MG63 (cell line): ENCODE data around the gene GCA. TPM values are rescaled to one million over a fixed set of nuclear protein-coding genes. Genes with fewer than 3 reads are reported as not detected.

ENCODE experiments used
- DNase-seq: peaks from one replicate; pipeline ENCODE4 v3.0.0-alpha.2; 2020
- H3K27me3 ChIP-seq: fragments of 250-450 bp; sonication (Bioruptor Pico); 2 replicates; pipeline ENCODE4 v1.5.1; 2020; ENCODE audit warnings: mild to moderate bottlenecking, moderate library complexity
- H3K36me3 ChIP-seq: fragments of 250-450 bp; sonication (Bioruptor Pico); 2 replicates; pipeline ENCODE4 v1.5.1; 2020; ENCODE audit warnings: mild to moderate bottlenecking, moderate library complexity
- H3K4me3 ChIP-seq: fragments of 250-450 bp; sonication (Bioruptor Pico); 2 replicates; pipeline ENCODE4 v1.5.1; 2020; ENCODE audit warnings: mild to moderate bottlenecking, moderate library complexity
- H3K9me3 ChIP-seq: fragments of 250-450 bp; sonication (Bioruptor Pico); 2 replicates; pipeline ENCODE4 v1.5.1; 2020; ENCODE audit warnings: mild to moderate bottlenecking, moderate library complexity
- total RNA-seq: library from RNA; depleted of rRNA; stranded (reverse); fragments of >200 nt; shearing (Covaris generic); gene quantifications from 2 replicates; pipeline ENCODE4 v1.2.3, GENCODE V29; 2014; ENCODE audit warnings: low replicate concordance; rRNA removed

GCA gene
- total RNA-seq, 1 experiment from 2014 or later: 3.3 TPM

- no peaks in the 10 kb centered on the region for H3K9me3 ChIP-seq
- no peaks in the 10 kb centered on the region for H3K27me3 ChIP-seq
- no peak for DNase-seq
- no peak overlapping the region for H3K4me3 ChIP-seq
- no peaks in the 10 kb centered on the region for H3K36me3 ChIP-seq
Observed at GRCh38 chr2:162379719-162380580, 36.0 kb downstream of the GCA start.

GRCh38 chr2:162381851-162382250 is 37.9 kb downstream of the GCA start:
- Histone ChIP-seq H3K4me3 (no peak overlapping the region), H3K27me3 (no peaks in the 10 kb centered on the region), H3K9me3 (no peaks in the 10 kb centered on the region), H3K36me3 (no peaks in the 10 kb centered on the region)
- no peak for DNase-seq

GRCh38 chr2:162382278-162382677 is 38.3 kb downstream of the GCA start:
- H3K27me3 ChIP-seq: no peaks in the 10 kb centered on the region
- H3K9me3 ChIP-seq: no peaks in the 10 kb centered on the region
- DNase-seq: no peak
- no peak overlapping the region for H3K4me3 ChIP-seq
- H3K36me3 ChIP-seq: no peaks in the 10 kb centered on the region

GRCh38 chr2:162385536-162385935 is 41.6 kb downstream of the GCA start:
- Histone ChIP-seq H3K27me3 (no peaks in the 10 kb centered on the region), H3K9me3 (no peaks in the 10 kb centered on the region), H3K36me3 (no peaks in the 10 kb centered on the region), H3K4me3 (no peak overlapping the region)
- DNase-seq: no peak

- no peak overlapping the region for H3K4me3 ChIP-seq
- H3K36me3 ChIP-seq: no peaks in the 10 kb centered on the region
- no peak for DNase-seq
- no peaks in the 10 kb centered on the region for H3K9me3 ChIP-seq
- H3K27me3 ChIP-seq: no peaks in the 10 kb centered on the region
Observed at GRCh38 chr2:162390801-162391200, 46.9 kb downstream of the GCA start.

- Histone ChIP-seq H3K36me3 (no peaks in the 10 kb centered on the region), H3K9me3 (no peaks in the 10 kb centered on the region), H3K27me3 (no peaks in the 10 kb centered on the region), H3K4me3 (no peak overlapping the region)
- DNase-seq: no peak
Observed at GRCh38 chr2:162400336-162400735, 56.4 kb downstream of the GCA start.

GRCh38 chr2:162401871-162402270 is 57.9 kb downstream of the GCA start:
- Histone ChIP-seq H3K9me3 (no peaks in the 10 kb centered on the region), H3K27me3 (no peaks in the 10 kb centered on the region), H3K36me3 (no peaks in the 10 kb centered on the region)

GRCh38 chr2:162403884-162404283 is 60.0 kb downstream of the GCA start:
- H3K4me3 ChIP-seq: no peak overlapping the region
- no peaks in the 10 kb centered on the region for H3K9me3 ChIP-seq
- no peaks in the 10 kb centered on the region for H3K27me3 ChIP-seq
- peak; percentile 49 for DNase-seq
- H3K36me3 ChIP-seq: no peaks in the 10 kb centered on the region

More at GRCh38 chr2:162401871-162402270, 57.9 kb downstream of the GCA start:
- no peak overlapping the region for H3K4me3 ChIP-seq
- no peak for DNase-seq

Other genes with a start within 250 kb of the GCA start
- not detected in 2 replicates for gene GCG, start 191.9 kb upstream of the GCA start, total RNA-seq
- gene FAP, start 100.7 kb upstream of the GCA start, total RNA-seq: 0.52 and 1.2 TPM in 2 replicates
- 3.0 and 3.5 TPM in 2 replicates for gene IFIH1, start 25.4 kb upstream of the GCA start, total RNA-seq